ENCODE data around the gene ASGR2.

Gene ASGR2

DNA sequence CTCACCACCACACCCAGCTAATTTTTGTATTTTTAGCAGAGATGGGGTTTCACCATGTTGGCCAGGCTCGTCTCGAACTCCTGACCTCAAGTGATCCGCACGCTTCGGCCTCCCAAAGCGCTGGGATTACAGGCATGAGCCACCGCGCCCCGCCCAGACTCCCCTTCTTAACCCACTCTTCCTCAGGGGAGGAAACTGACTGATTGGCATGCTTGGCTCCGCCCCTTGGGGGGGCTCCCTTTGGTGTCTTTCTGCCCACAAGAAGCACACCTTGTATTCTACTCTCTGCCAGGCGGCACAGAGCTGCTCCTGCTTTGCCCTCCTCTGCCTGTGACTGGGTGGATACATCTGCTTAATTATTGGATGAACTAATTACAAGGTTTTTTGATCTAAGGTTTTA, 4.7 kb upstream of the ASGR2 start:
- Histone ChIP-seq H3K4me3 (no peak overlapping the region), H3K9me3 (no peaks in the 10 kb centered on the region), H3K4me1 (no peaks in the 10 kb centered on the region), H3K36me3 (replicated peaks) (no peaks in the 10 kb centered on the region), H3K27me3 (ENCODE audit: low read depth) (peaks cover 26% of the 10 kb centered on the region)
- in situ Hi-C loops (cut with MboI; ENCODE audit: low sequenced_read_pairs) = no loop called here
- no peak for DNase-seq (ENCODE audit: low spot score in 2 of 2)

- H3K27me3 ChIP-seq (ENCODE audit: low read depth) = peaks cover 8% of the 10 kb centered on the region
- DNase-seq (ENCODE audit: low spot score in 2 of 2) = no peak
- H3K4me1 ChIP-seq = no peaks in the 10 kb centered on the region
- no peaks in the 10 kb centered on the region for H3K36me3 ChIP-seq (replicated peaks)
- in situ Hi-C loops (cut with MboI; ENCODE audit: low sequenced_read_pairs) = no loop called here
- no peak overlapping the region for H3K4me3 ChIP-seq
- no peaks in the 10 kb centered on the region for H3K9me3 ChIP-seq
These were observed 423 bp upstream of the ASGR2 start for GRCh38 chr17:7114875-7115614.

DNA sequence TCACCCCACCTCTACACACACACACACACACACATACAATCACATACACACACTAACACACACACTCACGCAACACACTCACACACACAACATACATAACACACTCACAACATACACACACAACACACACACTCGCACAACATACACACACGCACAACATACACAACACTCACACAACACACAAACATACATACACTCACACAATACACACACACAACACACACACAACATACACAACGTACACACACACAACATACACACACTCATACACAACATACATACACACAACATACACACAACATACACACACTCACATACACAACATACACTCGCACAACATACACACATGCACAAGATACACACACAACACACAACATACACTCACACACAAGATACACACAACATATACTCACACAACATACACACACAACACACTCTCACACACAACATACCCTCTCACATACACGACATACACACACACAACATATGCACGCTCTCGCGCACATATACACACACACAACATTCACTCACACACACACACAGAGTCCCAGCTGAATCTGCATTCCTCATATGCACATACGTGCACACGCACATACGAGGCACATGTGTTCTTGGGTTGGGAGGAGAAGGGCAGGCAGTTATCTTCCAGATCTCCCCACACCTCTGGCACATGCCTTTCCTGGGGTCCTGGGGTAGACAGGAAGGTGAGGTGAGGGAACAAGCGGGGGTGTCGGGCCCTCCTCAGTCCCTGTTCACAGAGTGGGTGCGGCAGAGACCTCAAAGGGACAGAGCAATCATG, 1.1 kb downstream of the ASGR2 start:
- Histone ChIP-seq H3K4me1 (no peaks in the 10 kb centered on the region), H3K9me3 (no peaks in the 10 kb centered on the region), H3K27me3 (ENCODE audit: low read depth) (no peaks in the 10 kb centered on the region), H3K4me3 (no peak overlapping the region), H3K36me3 (replicated peaks) (no peaks in the 10 kb centered on the region)
- in situ Hi-C loops (cut with MboI; ENCODE audit: low sequenced_read_pairs) = no loop called here
- DNase-seq (ENCODE audit: low spot score in 2 of 2) = no peak

- DNase-seq (ENCODE audit: low spot score in 2 of 2) = no peak
- H3K4me1 ChIP-seq = no peaks in the 10 kb centered on the region
- H3K9me3 ChIP-seq = no peaks in the 10 kb centered on the region
- H3K36me3 ChIP-seq (replicated peaks) = no peaks in the 10 kb centered on the region
- H3K4me3 ChIP-seq = no peak overlapping the region
- in situ Hi-C loops (cut with MboI; ENCODE audit: low sequenced_read_pairs) = no loop called here
- H3K27me3 ChIP-seq (ENCODE audit: low read depth) = no peaks in the 10 kb centered on the region
These were observed 2.0 kb downstream of the ASGR2 start for GRCh38 chr17:7112510-7113108.

DNA sequence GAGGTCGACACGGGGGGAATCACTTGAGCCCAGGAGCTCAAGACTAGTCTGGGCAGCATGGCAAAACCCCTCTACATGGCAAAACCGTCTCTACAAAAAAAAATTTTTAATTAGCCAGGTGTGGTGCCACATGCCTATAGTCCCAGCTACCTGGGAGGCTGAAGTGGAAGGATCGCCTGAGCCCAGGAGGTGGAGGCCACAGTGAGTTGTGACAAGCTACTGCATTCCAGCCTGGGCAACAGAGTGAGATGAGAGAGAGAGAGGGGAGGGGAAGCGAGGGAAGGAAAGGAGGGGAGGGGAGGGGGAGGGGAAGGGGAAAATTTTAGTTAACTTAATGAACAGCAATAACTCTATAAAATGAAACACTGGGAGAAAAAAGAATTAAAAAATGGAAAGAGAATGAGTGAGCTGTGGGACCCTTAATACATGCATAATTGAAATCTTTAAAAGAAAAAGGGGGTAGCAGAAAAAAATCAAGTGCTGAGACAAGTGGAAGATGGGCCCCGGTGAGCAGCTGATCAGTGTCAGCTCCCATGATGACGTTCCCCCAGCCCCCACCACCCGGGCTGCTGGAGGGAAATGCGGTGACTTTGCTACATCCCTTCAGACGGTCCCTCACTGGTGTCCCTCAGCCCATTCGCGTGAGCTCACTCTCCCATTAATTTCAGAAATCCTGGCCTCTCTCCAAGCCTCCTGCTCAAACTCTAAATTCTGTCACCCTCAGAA, 2.7 kb downstream of the ASGR2 start:
- Histone ChIP-seq H3K4me1 (no peaks in the 10 kb centered on the region), H3K27me3 (ENCODE audit: low read depth) (no peaks in the 10 kb centered on the region), H3K4me3 (no peak overlapping the region), H3K36me3 (replicated peaks) (no peaks in the 10 kb centered on the region), H3K9me3 (no peaks in the 10 kb centered on the region)
- no peak for DNase-seq (ENCODE audit: low spot score in 2 of 2)
- in situ Hi-C loops (cut with MboI; ENCODE audit: low sequenced_read_pairs) = no loop called here

- Histone ChIP-seq H3K4me1 (no peaks in the 10 kb centered on the region), H3K36me3 (replicated peaks) (no peaks in the 10 kb centered on the region), H3K4me3 (no peak overlapping the region), H3K27me3 (ENCODE audit: low read depth) (no peaks in the 10 kb centered on the region), H3K9me3 (no peaks in the 10 kb centered on the region)
- in situ Hi-C loops (cut with MboI; ENCODE audit: low sequenced_read_pairs) = no loop called here
- no peak for DNase-seq (ENCODE audit: low spot score in 2 of 2)
These were observed 3.9 kb downstream of the ASGR2 start for GRCh38 chr17:7110617-7111306.

DNA sequence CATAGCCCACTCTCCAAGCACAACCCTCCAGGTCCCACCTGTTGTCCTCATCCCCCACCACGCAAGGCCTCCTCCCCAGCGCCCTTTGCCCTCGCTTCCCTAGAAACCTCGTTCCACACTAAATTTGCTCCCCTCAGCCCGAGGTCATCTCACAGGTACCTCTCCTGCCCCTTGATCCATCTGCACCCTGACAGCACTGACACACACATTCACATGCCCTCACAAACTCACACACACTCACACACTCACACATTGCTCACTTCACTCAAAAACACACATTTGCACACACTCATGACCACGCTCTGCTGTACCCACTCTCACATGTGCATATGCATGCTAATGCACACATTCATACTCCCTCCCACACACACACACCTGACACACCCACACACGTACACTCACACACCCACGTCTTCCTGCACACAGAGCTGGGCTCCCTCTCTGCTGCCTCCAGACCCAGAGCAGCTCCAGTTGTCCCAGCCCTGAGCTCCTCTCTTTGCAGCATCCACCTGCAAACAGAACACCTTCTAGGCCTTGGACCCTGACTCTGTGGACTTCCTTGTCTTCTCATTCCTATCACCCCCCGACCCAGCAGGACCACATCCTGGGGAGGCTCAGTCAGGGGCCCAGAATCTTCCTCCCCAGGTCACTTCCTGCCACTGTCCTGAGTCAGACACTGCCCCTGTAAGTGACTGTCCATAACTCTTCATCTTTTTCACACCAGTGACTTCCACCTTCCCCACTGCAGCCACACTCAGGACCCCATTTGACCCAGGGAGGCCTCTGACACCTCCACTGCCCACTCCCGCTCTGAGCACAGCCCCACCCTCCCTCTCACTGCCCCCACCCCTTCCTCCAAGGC, 4.9 kb downstream of the ASGR2 start:
- Histone ChIP-seq H3K27me3 (ENCODE audit: low read depth) (no peaks in the 10 kb centered on the region), H3K4me3 (no peak overlapping the region), H3K4me1 (no peaks in the 10 kb centered on the region), H3K9me3 (no peaks in the 10 kb centered on the region), H3K36me3 (replicated peaks) (no peaks in the 10 kb centered on the region)
- DNase-seq (ENCODE audit: low spot score in 2 of 2) = no peak
- in situ Hi-C loops (cut with MboI; ENCODE audit: low sequenced_read_pairs) = no loop called here

GRCh38 chr17:7108981-7109380, 5.6 kb downstream of the ASGR2 start:
- Histone ChIP-seq H3K27me3 (ENCODE audit: low read depth) (no peaks in the 10 kb centered on the region), H3K4me1 (no peaks in the 10 kb centered on the region), H3K36me3 (replicated peaks) (no peaks in the 10 kb centered on the region), H3K9me3 (no peaks in the 10 kb centered on the region), H3K4me3 (no peak overlapping the region)
- in situ Hi-C loops (cut with MboI; ENCODE audit: low sequenced_read_pairs) = no loop called here
- no peak for DNase-seq (ENCODE audit: low spot score in 2 of 2)

GRCh38 chr17:7108560-7108925, 6.1 kb downstream of the ASGR2 start:
- in situ Hi-C loops (cut with MboI; ENCODE audit: low sequenced_read_pairs) = no loop called here
- Histone ChIP-seq H3K27me3 (ENCODE audit: low read depth) (no peaks in the 10 kb centered on the region; the same call in 1 of the 2 replicates), H3K9me3 (no peaks in the 10 kb centered on the region), H3K4me1 (no peaks in the 10 kb centered on the region), H3K36me3 (replicated peaks) (no peaks in the 10 kb centered on the region), H3K4me3 (no peak overlapping the region)
- DNase-seq (ENCODE audit: low spot score in 2 of 2) = no peak

GRCh38 chr17:7107795-7108559, 6.6 kb downstream of the ASGR2 start:
- no peak for DNase-seq (ENCODE audit: low spot score in 2 of 2)
- peaks cover 4% of the 10 kb centered on the region; the same call in 1 of the 2 replicates for H3K27me3 ChIP-seq (ENCODE audit: low read depth)
- in situ Hi-C loops (cut with MboI; ENCODE audit: low sequenced_read_pairs) = no loop called here
- H3K36me3 ChIP-seq (replicated peaks) = no peaks in the 10 kb centered on the region
- no peaks in the 10 kb centered on the region for H3K4me1 ChIP-seq
- no peak overlapping the region for H3K4me3 ChIP-seq
- no peaks in the 10 kb centered on the region for H3K9me3 ChIP-seq

GRCh38 chr17:7107012-7107754, 7.4 kb downstream of the ASGR2 start:
- no peak for DNase-seq (ENCODE audit: low spot score in 2 of 2)
- Histone ChIP-seq H3K4me3 (no peak overlapping the region), H3K27me3 (ENCODE audit: low read depth) (peaks cover 4% of the 10 kb centered on the region), H3K4me1 (no peaks in the 10 kb centered on the region), H3K36me3 (replicated peaks) (no peaks in the 10 kb centered on the region), H3K9me3 (no peaks in the 10 kb centered on the region)
- in situ Hi-C loops (cut with MboI; ENCODE audit: low sequenced_read_pairs) = no loop called here

DNA sequence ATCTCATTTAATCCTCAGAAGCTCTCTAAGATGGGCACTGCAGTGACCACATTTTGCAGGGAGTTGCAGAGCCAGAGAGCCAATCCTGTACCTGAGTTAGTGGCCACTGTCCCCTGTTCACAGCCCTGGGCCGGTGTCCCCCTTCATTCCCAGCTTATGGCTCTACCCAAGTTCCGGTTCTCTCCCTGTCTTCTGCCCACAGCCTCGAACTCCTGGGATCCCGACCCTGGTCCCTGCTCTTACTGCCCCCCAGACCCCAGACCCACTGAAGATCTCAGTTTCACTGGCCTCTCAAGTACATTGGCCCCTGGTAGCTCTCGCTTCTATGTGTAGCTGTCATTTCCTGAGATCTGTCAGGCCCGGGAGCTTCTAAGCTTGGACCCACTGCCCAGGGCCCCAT, 12.2 kb downstream of the ASGR2 start:
- H3K27me3 ChIP-seq (ENCODE audit: low read depth) = peaks cover 8% of the 10 kb centered on the region
- no peaks in the 10 kb centered on the region for H3K9me3 ChIP-seq
- no peaks in the 10 kb centered on the region for H3K36me3 ChIP-seq (replicated peaks)
- no peak overlapping the region for H3K4me3 ChIP-seq
- in situ Hi-C loops (cut with MboI; ENCODE audit: low sequenced_read_pairs) = no loop called here
- no peak for DNase-seq (ENCODE audit: low spot score in 2 of 2)
- no peaks in the 10 kb centered on the region for H3K4me1 ChIP-seq
